H9 (cell line): ENCODE results near the gene SKIC2. TPM values are rescaled to one million over a fixed set of nuclear protein-coding genes. Genes with fewer than 3 reads are reported as not detected.

Experiments
- DNase-seq: peaks from one replicate; pipeline ENCODE4 v3.0.0-alpha.2; 2017
- H2AFZ ChIP-seq: one replicate; pipeline ENCODE4 v1.6.1; 2013; ENCODE audit warnings: mild to moderate bottlenecking, low read length, control low read depth, moderate library complexity
- H2AK5ac ChIP-seq: 2 replicates; pipeline ENCODE4 v1.6.1; 2013; ENCODE audit warnings: low read length, control low read depth, mixed read lengths; ENCODE audit not compliant: insufficient read length
- H2BK120ac ChIP-seq: one replicate; pipeline ENCODE4 v1.6.1; 2013; ENCODE audit warnings: low read depth, mild to moderate bottlenecking, low read length, control low read depth, inconsistent platforms; ENCODE audit not compliant: poor library complexity, severe bottlenecking
- H2BK12ac ChIP-seq: 2 replicates; pipeline ENCODE4 v1.6.1; 2013; ENCODE audit warnings: low read length, control low read depth, mixed read lengths, low read depth; ENCODE audit not compliant: insufficient read length
- H2BK15ac ChIP-seq: 2 replicates; pipeline ENCODE4 v1.6.1; 2013; ENCODE audit warnings: low read depth, low read length, control low read depth
- H2BK20ac ChIP-seq: one replicate; pipeline ENCODE4 v1.6.1; 2013; ENCODE audit warnings: low read depth, mild to moderate bottlenecking, low read length, control low read depth, inconsistent platforms; ENCODE audit not compliant: poor library complexity, severe bottlenecking
- H2BK5ac ChIP-seq: 2 replicates; pipeline ENCODE4 v1.6.1; 2013; ENCODE audit warnings: low read length, control low read depth, mixed read lengths; ENCODE audit not compliant: insufficient read length
- H3K14ac ChIP-seq: 2 replicates; pipeline ENCODE4 v1.6.1; 2013; ENCODE audit warnings: low read length, control low read depth; ENCODE audit not compliant: insufficient read depth
- H3K18ac ChIP-seq: 2 replicates; pipeline ENCODE4 v1.6.1; 2013; ENCODE audit warnings: low read depth, mild to moderate bottlenecking, mixed read lengths, low read length, control low read depth; ENCODE audit not compliant: insufficient read length
- H3K23ac ChIP-seq: 2 replicates; pipeline ENCODE4 v1.6.1; 2013; ENCODE audit warnings: low read length, control low read depth, mixed read lengths, low read depth; ENCODE audit not compliant: insufficient read length
- H3K23me2 ChIP-seq: 2 replicates; pipeline ENCODE4 v1.6.1; 2013; ENCODE audit warnings: low read depth, mild to moderate bottlenecking, mixed read lengths, low read length, control low read depth; ENCODE audit not compliant: insufficient read length, poor library complexity, severe bottlenecking
- H3K27ac ChIP-seq: 2 replicates; pipeline ENCODE4 v1.5.1; 2013; ENCODE audit warnings: low read length, control low read depth, mixed read lengths, low read depth; ENCODE audit not compliant: insufficient read length
- H3K27me3 ChIP-seq: 2 replicates; pipeline ENCODE4 v1.6.1; 2013; ENCODE audit warnings: low read length, control low read depth, inconsistent platforms; ENCODE audit not compliant: insufficient read depth
- H3K4ac ChIP-seq: 2 replicates; pipeline ENCODE4 v1.6.1; 2013; ENCODE audit warnings: low read depth, mild to moderate bottlenecking, control low read depth, inconsistent platforms, low read length, moderate library complexity
- H3K4me1 ChIP-seq: 2 replicates; pipeline ENCODE4 v1.6.1; 2013; ENCODE audit warnings: low read length, control low read depth, inconsistent platforms; ENCODE audit not compliant: insufficient read depth
- H3K4me2 ChIP-seq: 2 replicates; pipeline ENCODE4 v1.6.1; 2013; ENCODE audit warnings: low read length, control low read depth, mixed read lengths; ENCODE audit not compliant: insufficient read length, insufficient read depth
- H3K56ac ChIP-seq: 2 replicates; pipeline ENCODE4 v1.6.1; 2013; ENCODE audit warnings: low read depth, mild to moderate bottlenecking, mixed read lengths, low read length, control low read depth; ENCODE audit not compliant: insufficient read length
- H3K79me1 ChIP-seq: 2 replicates; pipeline ENCODE4 v1.6.1; 2013; ENCODE audit warnings: low read depth, mild to moderate bottlenecking, moderate library complexity, low read length, control low read depth, inconsistent platforms; ENCODE audit not compliant: insufficient read depth, poor library complexity, severe bottlenecking
- H3K79me2 ChIP-seq: 2 replicates; pipeline ENCODE4 v1.6.1; 2013; ENCODE audit warnings: low read length, control low read depth, inconsistent platforms; ENCODE audit not compliant: insufficient read depth
- H3K9ac ChIP-seq: 2 replicates; pipeline ENCODE4 v1.6.1; 2013; ENCODE audit warnings: low read length, control low read depth, mixed read lengths; ENCODE audit not compliant: insufficient read length; ENCODE audit errors: extremely low read depth
- H3K9me3 ChIP-seq: one replicate; pipeline ENCODE4 v1.6.1; 2013; ENCODE audit warnings: low read depth, low read length, inconsistent platforms; ENCODE audit not compliant: control insufficient read depth
- H3T11ph ChIP-seq: one replicate; pipeline ENCODE4 v1.6.1; 2013; ENCODE audit warnings: mild to moderate bottlenecking, low read length, control low read depth, inconsistent platforms
- H4K20me1 ChIP-seq: one replicate; pipeline ENCODE4 v1.6.1; 2013; ENCODE audit not compliant: control insufficient read depth, insufficient read length, insufficient read depth
- H4K5ac ChIP-seq: 2 replicates; pipeline ENCODE4 v1.6.1; 2013; ENCODE audit warnings: low read depth, mild to moderate bottlenecking, mixed read lengths, low read length, control low read depth; ENCODE audit not compliant: insufficient read length
- H4K8ac ChIP-seq: replicated peaks from 2 replicates; pipeline ENCODE4 v1.6.1; 2013; ENCODE audit warnings: low read length, control low read depth, mixed read lengths, low read depth; ENCODE audit not compliant: insufficient read length
- H4K91ac ChIP-seq: 2 replicates; pipeline ENCODE4 v1.6.1; 2013; ENCODE audit warnings: low read depth, mild to moderate bottlenecking, moderate library complexity, mixed read lengths, low read length, control low read depth; ENCODE audit not compliant: insufficient read length
- H3K27ac Mint-ChIP-seq, 3 experiments: 2 replicates in 2 of 3; 3 replicates in 1 of 3; pipeline ENCODE4 v1.8.0; 2020 to 2021; ENCODE audit warnings: mixed read lengths in 3 of 3, mild to moderate bottlenecking in 1 of 3, moderate library complexity in 1 of 3
- H3K27me3 Mint-ChIP-seq: 2 replicates; pipeline ENCODE4 v1.8.0; 2021; ENCODE audit warnings: low read depth, mild to moderate bottlenecking, moderate library complexity, mixed read lengths
- H3K36me3 Mint-ChIP-seq, 3 experiments: 2 replicates in 2 of 3; 3 replicates in 1 of 3; pipeline ENCODE4 v1.8.0; 2020 to 2021; ENCODE audit warnings: low read depth in 3 of 3, mixed read lengths in 3 of 3; ENCODE audit not compliant: insufficient read depth in 1 of 3
- H3K4me1 Mint-ChIP-seq, 2 experiments: 2 replicates each; pipeline ENCODE4 v1.8.0; 2020; ENCODE audit warnings: mixed read lengths in 2 of 2
- H3K4me3 Mint-ChIP-seq, 2 experiments: 2 replicates in 1 of 2; 3 replicates in 1 of 2; pipeline ENCODE4 v1.8.0; 2020 to 2021; ENCODE audit warnings: mild to moderate bottlenecking in 2 of 2, mixed read lengths in 2 of 2, moderate library complexity in 1 of 2
- H3K9me3 Mint-ChIP-seq, 2 experiments: 2 replicates in 1 of 2; 3 replicates in 1 of 2; pipeline ENCODE4 v1.8.0; 2020; ENCODE audit warnings: mild to moderate bottlenecking in 2 of 2, mixed read lengths in 2 of 2, moderate library complexity in 1 of 2
- CTCF ChIP-seq: fragments of 200-600 bp; sonication (generic); conservative IDR thresholded peaks from 3 replicates; pipeline ENCODE4 v1.8.0; 2021; ENCODE audit warnings: antibody characterized with exemption, mild to moderate bottlenecking
- WGBS: extraction: QIAGEN DNeasy Blood & Tissue Kit; methylation state at CpG from one replicate; pipeline ENCODE4 v1.1.7; 2013; ENCODE audit warnings: missing lambda C conversion rate, low lambda C conversion rate, mixed read lengths; ENCODE audit not compliant: insufficient read length; ENCODE audit errors: extremely low coverage; 5-methylcytosine and 5-hydroxymethylcytosine counted together
- total RNA-seq: library from RNA; stranded (reverse); gene quantifications from 2 replicates; pipeline ENCODE4 v1.2.1, GENCODE V29; 2021

SKIC2 gene
- total RNA-seq, 1 experiment from 2014 or later: 86.2 TPM

- H3K56ac ChIP-seq: no peak overlapping the region
- no peak overlapping the region for H3K4me2 ChIP-seq
- Mint-ChIP-seq H3K9me3 (no peaks in the 10 kb centered on the region), H3K4me1 (0 out of 4 replicates have a peak, but pooled peaks cover 0 to 2% of the 10 kb centered on the region in 2 experiments), H3K4me3 (no peak overlapping the region), H3K27ac (no peak overlapping the region), H3K36me3 (no peaks in the 10 kb centered on the region), H3K27me3 (no peaks in the 10 kb centered on the region)
- no peak overlapping the region for H2AK5ac ChIP-seq
- no peak for DNase-seq
- TF ChIP-seq CTCF: no peak
- no peaks in the 10 kb centered on the region for H3K79me2 ChIP-seq
- no peaks in the 10 kb centered on the region for H4K20me1 ChIP-seq
- H3K27ac ChIP-seq: no peak overlapping the region
- no peak overlapping the region for H2BK15ac ChIP-seq
- H2BK12ac ChIP-seq: no peak overlapping the region
- no peak overlapping the region for H4K5ac ChIP-seq
- no peaks in the 10 kb centered on the region for H3K4me1 ChIP-seq
- H3K14ac ChIP-seq: no peak overlapping the region; the same call in 1 of the 2 replicates
- H2AFZ ChIP-seq: no peak overlapping the region
- H3K18ac ChIP-seq: no peak overlapping the region
- no peak overlapping the region for H3T11ph ChIP-seq
- no peak overlapping the region for H4K91ac ChIP-seq
- H2BK120ac ChIP-seq: no peak overlapping the region
- no peak overlapping the region for H3K4ac ChIP-seq
- no peak overlapping the region for H2BK20ac ChIP-seq
- H3K9me3 ChIP-seq: no peaks in the 10 kb centered on the region
- H3K79me1 ChIP-seq: no peaks in the 10 kb centered on the region
- no CpG with 5 or more reads among the region's 6 CpGs for WGBS
- no peaks in the 10 kb centered on the region for H3K27me3 ChIP-seq
- no peak overlapping the region for H4K8ac ChIP-seq
- no peaks in the 10 kb centered on the region for H3K23me2 ChIP-seq
- no peak overlapping the region for H2BK5ac ChIP-seq
- no peak overlapping the region for H3K9ac ChIP-seq
- no peak overlapping the region for H3K23ac ChIP-seq
These were observed 39.2 kb upstream of the SKIC2 start for GRCh38 chr6:31919624-31920303.
